ENCODE data around the gene CCDC83.
"Not testable (repeated sequence)": the region's sequence is repeated elsewhere in the genome, so short reads cannot be mapped to it uniquely, and the experiment has no call there.

Gene CCDC83

DNA sequence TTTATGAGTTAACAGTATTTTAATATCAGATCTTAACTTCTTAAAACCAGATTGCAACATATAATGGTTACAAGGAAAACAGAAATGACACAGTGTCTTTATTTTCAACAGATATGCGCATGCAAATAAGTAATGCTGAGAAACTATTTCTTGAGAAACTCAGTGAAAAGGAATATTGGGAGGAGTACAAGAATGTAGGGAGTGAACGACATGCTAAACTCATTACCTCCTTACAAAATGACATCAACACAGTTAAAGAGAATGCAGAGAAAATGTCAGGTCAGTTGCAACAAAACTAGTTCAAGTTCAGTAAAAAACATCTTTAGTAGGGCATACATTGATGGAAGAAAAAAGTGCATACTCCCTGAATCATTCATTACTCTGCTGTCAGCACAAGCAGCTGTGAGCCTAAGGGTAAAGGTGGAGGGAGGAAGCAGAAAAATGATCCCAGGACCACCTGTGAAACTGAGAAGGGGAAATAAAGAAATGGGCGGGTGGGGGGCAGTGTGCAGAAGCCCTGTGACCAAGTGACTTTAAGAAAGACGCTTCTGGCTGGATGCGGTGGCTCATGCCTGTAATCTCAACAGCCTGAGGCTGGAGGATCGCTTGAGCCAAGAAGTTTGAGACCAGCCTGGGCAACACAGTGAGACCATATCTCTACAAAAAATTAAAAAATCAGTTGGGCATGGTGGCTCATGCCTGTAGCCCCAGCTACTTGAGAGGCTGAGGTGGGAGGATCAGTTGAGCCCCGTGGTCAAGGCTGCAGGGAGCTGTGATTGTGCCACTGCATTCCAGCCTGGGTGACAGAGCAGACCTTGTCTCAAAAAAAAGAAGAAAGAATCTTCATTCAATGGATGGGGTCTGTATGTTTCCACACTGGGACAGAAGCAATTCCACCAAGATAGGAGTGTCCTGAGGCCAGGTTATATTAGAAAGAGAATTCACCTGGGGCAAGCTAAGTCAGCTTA is 31.2 kb downstream of the CCDC83 start:
- no peak for DNase-seq (ENCODE audit: low spot score)

DNA sequence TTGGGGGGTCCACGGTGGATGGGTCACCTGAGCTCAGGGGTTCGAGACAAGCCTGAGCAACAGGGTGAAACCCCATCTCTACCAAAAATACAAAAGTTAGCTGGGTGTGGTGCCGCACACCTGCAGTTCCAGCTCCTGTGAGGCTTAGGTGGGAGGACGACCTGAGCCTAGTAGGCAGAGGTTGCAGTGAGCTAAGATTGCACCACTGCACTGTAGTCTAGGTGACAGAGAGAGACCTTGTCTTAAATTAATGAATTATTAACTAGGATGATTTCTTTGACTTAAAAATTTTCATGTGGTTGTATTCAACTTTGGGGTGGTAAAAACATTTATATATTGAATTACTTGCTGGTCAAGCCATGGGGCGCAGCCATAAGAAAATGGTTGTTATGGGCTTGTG is 33.9 kb downstream of the CCDC83 start:
- no peak for DNase-seq (ENCODE audit: low spot score)

DNA sequence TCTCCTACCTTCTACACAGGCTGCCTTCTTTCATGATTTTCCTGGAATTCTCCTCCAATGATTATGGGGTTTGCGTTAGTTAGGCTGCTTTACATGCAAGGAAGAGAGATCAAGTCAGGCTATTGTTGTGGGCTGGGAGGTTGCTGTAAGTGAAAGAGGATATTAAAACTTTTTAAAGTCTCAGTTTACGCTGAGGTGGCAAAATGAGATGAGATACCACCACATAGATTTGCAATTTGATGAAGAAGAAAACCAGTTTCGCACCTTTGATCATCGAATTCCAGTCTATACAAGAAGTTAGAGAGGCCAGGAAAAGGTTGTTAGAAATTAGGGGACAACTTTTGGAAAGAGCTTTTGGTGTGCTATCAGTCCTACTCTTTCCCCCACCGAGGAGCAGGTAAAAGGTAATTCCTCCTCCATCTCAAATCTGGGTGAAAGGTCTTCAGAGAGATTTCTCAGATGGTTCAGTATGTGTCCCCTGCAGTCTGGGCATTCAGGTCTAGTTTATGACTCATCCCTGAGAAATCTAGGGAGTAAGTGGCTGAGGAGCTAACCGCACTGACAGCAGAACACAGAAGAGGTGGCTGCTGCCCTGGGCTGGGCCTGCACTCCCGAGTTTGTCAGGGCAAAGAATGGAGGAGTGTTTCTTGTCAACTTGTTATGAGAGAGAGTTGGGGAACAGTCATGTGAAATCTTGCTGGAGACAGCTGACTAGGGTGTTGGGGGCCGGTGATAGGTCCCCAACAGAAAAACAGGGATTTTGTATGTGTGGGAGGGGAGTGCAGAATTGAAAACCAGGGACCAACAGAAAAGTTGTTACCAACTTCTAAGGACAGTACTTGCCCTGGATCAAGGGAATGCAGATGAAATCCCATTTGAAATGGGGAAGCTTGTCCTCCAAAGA is 34.7 kb downstream of the CCDC83 start:
- DNase-seq (ENCODE audit: low spot score): no peak

DNA sequence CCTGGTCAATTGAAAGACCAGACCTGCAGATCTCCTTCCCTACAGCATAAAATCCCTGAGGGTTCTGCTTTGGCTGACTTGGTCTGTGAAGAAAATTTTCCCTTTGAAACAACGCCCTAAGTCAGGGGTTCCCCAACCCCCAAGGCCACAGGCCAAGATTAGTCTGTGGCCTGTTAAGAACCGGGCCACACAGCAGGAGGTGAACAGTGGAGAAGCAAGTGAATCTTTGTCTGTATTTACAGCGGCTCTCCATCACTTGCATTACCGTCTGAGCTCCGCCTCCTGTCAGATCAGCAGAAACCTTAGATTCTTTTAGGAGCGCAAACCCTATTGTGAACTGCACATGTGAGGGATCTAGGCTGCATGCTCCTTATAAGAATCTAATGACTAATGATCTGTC is 38.2 kb downstream of the CCDC83 start:
- DNase-seq (ENCODE audit: low spot score): no peak

DNA sequence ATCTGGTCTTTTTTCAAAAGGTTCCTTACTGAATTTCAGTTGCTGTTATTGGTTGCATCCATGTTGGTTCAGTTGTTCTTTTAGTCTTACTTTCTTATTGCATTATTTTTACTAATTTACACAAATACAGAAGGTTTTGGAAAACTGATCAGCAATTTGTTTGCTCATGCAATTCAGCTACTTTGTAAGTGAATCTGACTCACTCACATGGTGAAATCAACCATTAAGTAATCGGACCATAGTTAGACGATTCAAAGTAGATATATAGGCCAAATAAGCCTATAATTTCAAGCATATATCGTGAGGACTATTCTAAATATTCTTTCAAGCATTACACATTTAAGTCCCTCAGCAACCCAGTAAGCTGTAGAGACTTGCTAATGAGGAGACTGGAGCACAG is 41.7 kb downstream of the CCDC83 start:
- DNase-seq (ENCODE audit: low spot score): no peak

DNA sequence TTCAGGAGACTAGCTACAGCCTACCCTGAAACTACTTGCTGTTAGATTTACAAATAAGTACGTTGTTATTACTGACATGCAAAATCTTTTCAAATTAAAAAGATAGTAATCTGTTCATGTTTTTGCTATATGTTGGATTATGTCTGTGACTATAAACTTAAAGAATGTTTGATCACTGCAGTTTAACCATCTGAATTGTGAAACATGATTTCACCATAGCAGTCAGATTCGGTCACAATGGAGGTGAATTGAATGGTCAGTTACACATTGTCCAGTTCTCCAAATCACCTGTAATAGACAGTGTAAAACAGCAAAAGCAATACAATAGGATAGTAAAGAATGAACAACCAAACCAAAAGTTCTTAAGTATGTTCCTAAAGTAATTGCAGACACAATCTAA is 43.3 kb downstream of the CCDC83 start:
- no peak for DNase-seq (ENCODE audit: low spot score)

DNA sequence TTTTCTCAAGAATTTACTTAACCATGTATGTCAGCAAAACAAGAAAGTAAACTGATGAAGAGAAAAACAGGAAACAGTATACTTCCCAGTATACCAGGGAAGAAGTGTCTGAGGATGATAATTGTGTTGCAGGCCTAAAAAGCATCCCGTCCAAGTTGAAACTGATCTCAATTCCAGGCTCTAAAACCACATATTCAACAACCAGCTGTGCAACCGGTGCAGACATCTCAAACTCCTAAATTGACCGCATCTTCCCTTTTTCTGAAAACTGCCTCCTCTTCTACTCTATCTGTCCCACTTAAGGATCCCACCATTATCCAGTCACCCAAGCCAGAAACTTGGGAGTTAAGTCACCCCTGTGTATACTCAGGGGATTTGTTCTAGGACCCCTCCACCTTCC is 47.2 kb downstream of the CCDC83 start:
- no peak for DNase-seq (ENCODE audit: low spot score)

DNA sequence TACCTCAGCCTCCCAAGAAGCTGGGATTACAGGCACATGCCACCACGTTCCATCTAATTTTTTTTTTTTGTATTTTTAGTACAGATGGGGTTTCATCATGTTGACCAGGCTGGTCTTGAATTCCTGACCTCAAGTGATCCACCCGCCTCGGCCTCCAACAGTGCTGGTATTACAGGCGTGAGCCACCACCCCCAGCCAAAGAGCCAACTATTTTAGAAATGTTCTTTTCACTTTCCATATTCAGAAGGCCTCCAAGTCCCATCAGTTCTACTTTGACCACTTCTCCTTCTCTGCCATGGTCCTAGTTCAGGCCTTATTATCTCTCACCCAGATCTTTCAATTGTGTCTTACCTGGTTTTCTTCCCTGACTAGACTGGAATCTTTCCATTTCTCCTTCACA is 48.2 kb downstream of the CCDC83 start:
- DNase-seq (ENCODE audit: low spot score): no peak

DNA sequence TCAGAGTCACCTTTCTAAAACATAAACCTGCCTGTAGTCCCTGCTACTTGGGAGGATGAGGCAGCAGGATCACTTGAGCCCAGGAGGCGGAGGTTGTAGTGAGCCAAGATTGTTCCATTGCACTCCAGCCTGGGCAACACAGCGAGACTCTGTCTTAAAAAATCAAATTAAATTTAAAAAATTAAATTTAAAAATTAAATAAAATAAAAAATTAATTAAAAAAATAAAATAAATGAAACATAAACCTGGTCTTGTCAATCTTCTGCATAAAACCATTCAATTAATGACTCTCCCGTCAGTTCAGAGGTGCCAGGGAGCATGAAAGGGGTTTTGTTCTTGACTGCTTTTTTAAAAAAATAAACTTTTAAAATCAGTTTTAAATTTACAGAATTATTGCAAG is 48.6 kb downstream of the CCDC83 start:
- no peak for DNase-seq (ENCODE audit: low spot score)

DNA sequence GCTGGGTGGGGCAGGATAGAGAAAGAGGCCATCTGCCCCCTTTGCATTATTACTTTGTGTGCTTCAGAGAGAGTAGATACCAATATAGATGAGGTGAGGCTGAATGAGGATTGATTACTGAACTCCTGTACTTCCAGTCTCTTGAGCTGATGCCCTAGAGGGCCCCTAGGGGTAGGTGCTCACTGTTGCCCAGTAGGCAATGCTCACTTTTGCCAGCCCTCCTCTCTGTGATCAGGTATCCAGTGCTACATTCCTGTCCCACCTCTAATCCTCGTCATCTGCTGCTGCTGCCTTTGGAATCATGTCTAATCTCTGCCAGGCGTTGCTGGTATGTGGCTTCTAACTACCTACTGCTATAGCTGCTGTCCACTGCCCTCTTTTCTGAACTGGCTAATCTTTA is 57.2 kb downstream of the CCDC83 start:
- no peak for DNase-seq (ENCODE audit: low spot score)

DNA sequence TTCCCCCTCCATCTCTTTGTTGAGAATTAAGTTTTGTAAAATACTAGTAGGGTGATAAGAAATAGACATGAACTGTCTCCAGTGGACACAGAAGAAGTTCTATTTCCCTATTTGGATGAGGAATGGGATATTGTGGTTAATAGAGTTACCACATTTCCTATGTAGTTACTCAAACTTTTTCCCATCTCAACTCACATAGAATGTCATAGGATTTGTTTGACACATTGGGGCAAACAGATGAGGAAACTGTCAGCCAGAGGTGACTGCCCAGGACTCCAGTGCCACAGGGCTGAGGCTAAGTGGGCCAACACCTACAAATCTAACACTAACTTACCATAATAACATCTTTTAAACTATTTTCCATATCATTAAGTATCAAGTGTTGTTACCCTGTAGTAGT is 58.3 kb downstream of the CCDC83 start:
- no peak for DNase-seq (ENCODE audit: low spot score)

DNA sequence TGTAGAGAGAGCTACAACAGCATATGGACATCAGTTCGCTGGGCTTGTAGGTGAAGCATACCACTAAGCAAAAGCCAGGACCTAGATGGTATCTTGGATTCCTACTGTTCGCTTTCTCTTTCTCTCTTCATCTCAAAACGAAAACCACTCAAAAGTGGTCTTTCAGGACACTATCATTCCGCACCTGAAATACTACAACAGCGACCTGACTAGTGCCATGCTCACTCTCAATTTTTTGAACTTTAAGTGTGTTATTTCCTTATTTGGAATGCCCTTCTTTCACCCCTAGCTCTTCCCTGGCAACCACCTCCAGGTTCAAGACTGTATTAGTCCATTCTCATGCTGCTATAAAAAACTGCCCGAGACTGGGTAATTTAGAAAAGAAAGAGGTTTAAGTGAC is 59.2 kb downstream of the CCDC83 start:
- DNase-seq (ENCODE audit: low spot score): no peak

DNA sequence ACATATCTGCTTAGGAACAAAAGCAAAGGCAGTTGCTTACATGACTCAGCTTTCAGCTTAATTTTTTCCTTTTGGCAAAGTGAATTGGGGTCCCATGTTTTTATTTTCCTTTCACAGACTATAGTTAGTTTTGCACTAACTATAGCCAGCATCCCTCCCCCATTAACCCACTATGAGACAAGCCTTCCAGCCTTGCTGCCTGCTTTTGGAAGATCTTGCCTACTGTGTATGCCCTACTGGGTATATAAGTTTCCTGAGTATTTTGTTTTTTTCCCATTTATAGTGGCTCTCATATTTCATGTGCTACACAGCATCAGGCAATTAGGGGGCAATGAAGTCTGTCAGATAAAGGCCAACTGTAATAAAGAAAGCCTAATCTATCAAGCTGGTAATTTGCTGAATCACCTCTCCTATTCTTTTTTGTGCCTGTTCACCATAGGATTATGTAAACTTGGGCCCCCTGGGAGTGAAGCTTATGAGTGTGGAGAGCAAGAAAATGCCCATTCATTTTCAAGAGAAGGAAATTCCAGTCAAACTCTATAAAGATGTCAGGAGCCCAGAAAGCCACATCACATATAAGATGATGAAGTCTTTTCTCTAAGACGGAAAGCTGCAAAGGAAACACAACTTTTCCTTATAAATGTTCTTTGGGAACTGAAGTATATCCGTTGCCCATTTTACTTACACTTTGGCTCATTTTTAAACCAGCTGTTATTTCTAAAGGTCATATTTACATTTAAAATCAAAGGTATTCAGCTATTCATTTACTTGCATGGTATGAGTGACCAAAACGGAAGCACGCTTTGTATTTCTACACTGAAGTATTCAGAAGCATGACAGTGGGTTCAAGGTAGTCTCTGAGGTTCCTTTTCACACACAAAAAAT is 64.0 kb downstream of the CCDC83 start:
- DNase-seq (ENCODE audit: low spot score): no peak

DNA sequence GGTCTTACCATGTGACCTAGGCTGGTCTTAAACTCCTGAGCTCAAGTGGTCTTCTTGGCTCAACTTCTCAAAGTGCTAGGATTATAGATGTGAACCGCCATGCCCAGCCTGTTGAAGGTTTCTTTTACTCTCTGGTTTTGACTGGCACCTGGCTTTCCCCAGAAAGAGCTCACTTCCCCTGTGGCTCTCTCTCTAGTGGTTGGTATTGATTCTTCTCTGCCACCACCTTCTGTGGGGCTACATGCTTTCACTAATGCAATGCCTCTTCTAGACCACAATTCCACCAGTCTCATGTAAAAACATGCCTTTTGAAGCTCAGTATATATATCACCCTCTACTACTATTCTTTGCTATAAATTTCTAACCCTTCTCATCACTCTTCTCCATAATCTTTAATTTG is 67.2 kb downstream of the CCDC83 start:
- DNase-seq (ENCODE audit: low spot score): no peak

DNA sequence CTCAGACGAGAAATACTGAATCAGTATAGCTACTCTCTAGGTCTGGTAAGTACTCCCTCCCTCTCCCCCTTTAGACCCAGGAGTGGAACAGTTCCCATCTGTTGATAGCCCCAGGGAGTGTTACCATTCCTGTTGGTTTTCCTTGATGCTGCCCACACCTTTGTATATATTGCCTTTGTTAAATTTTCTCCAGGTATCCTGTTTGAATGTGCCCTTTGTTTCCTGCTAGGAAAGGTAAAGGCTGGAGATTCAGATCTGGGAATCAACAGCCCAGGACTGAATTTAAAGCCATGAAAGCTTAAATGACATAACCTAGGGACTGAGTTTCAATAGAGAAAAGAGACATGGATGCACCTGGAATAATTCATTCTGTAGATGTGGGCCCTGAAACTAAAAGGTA is 68.3 kb downstream of the CCDC83 start:
- no peak for DNase-seq (ENCODE audit: low spot score)

DNA sequence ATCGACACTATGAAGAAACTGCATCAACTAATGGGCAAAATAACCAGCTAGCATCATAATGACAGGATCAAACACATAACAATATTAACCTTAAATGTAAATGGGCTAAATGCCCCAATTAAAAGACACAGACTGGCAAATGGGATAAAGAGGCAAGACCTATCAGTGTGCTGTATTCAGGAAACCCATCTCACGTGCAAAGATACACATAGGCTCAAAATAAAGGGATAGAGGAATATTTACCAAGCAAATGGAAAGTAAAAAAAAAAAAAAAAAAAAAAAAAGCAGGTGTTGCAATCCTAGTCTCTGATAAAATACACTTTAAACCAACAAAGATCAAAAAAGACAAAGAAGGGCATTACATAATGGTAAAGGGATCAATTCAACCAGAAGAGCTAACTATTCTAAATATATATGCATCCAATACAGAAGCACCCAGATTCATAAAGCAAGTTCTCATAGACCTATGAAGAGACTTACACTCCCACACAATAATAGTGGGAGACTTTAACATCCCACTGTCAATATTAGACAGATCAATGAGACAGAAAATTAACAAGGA is 71.6 kb downstream of the CCDC83 start:
- DNase-seq (ENCODE audit: low spot score): not testable (repeated sequence)

DNA sequence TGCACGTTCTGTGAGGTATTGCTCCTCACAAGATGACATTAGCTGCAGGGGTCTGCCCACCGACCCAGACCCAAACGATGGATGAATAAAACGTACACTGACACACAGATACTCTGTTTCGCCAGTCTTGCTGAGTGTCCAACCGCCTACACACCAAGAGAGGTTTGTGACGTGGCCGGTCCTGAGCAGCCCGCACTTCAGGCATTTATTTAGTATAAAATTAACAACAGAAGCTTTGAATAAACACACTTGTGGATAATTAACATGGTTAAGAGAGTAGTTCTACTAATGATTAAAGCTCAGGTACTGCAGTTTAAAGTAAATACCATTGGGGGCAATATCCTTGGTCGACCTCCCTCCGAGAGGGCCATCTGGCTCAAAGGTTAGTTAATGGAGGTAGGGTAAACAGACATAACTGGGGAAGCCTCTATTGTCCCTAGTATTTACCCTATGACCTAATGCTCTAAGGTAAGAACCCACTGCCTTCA is 75.7 kb downstream of the CCDC83 start:
- DNase-seq (ENCODE audit: low spot score): no peak

DNA sequence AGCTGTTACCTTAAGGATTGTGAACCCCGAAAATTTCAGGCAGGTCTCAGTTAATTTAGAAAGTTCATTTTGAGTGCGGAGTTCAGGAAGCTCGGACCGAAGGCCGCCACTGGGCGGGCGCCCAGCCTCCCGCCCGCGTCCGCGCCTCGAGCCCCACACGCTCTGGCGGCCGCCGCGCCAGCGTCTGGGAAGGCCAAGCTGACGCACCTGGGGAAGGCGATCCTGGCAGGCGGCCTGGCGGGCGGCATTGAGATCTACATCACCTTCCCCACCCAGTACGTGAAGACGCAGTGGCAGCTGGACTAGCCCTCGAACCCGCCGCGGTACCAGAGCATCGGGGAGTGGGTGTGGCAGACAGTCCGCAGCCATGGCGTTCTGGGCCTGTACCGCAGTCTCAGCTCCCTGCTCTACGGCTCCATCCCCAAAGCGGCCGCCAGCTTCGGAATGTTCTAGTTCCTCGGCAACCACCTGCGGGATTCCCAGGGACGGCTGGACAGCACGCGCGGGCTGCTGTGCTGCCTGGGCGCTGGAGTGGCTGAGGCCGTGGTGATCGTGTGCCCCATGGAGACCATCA is 79.5 kb downstream of the CCDC83 start:
- DNase-seq (ENCODE audit: low spot score): no peak

DNA sequence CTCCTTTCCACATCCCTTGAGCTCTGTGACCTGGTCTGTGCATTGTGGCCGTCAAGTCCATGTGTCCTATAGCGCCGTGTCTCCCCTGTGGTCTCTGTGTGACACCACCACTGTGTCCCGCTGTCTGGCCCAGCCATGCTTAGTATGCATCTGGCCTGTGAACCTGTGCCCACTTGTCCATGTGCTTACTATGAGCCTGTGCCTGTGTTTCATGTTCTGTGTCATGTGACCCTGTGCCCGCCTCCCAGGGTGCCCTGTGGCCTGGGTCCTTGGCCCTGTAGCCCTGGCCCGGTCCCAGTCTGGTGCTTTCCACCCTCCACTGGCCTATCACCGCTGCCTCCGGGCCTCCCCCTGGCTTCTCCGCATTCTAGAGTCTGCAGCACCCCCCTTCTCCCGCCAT is 80.6 kb downstream of the CCDC83 start:
- DNase-seq (ENCODE audit: low spot score): no peak

DNA sequence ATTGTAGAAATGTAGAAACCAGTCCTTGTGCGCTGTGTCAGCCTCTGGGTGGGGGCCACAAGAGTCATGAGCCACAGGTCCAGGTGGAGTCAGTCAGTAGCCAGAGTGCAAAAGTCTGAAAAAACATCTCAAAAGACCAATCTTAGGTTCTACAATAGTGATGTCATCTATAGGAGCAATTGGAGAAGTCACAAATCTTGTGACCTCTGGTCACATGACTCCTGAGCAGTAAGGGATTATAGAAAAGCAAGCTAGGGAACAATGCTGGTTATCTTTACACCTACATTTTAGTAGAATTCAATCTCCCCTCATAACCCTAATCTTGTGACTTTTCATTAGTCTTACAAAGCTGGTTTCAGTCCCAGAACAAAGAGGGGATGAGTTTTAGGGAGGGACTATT is 82.7 kb downstream of the CCDC83 start:
- DNase-seq (ENCODE audit: low spot score): no peak
